CD4-positive, alpha-beta T cell treated with Interleukin-21 for 1 hour (primary cell): ENCODE measurements around the gene BCL11B.

Experiments used
- DNase-seq: peaks from one replicate; pipeline ENCODE4 v3.0.0-alpha.2; 2020

BCL11B gene

DNA sequence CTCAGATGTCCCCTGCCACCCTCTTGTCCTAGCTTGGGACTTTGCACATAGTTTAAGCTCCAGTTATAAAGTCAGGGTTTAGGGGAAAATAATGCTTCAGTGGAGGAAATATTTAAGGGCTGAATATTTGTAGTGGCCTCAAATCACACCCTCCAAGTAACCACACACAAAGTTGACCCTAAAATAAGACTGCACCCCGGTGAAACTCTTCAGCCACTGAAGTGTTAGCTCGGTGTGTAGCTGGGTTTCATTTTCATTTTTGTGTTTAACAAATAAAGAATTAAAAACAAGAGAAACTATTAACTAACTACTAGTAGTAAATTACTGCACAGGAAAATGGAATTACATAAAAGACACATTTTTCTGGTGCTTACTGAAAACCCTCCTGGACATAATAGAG lies 14.8 kb upstream of the BCL11B start:
- peak; percentile 17 for DNase-seq

DNA sequence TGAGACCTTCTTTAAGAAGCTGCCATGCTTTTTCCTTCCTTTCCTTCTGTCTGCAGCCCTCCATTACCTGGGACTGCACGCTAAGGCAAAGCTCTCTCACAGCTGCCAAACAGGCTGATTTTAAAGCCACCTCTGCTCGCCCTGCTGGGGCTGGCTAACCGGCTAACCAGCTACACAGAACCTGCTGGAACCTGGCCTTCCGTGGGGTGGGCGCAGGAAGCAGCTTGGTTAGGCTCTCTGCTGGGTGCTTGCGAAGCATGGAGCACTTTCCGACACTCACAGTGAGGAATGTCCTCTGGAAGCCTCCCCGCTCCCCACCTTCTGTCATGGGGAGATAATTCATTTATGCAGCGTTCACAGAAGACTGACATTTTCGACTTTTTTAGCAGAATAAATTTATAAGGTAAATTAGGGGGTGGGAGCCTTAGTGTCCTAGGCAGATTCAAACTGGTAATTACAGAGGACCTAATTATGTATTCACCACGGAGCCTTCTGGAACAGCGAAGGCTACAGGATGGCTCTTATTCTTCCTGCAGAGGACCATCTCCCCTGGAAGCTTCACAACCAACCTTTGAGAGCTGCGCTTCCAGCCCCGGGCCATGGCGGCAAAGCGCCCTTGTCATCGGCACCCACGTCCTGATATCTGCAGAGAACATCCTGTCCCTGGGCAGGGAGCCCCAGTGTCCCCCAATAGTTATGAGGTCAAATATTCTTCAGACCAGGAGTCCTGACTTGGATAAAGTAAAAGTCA lies 12.4 kb upstream of the BCL11B start:
- DNase-seq = no peak

DNA sequence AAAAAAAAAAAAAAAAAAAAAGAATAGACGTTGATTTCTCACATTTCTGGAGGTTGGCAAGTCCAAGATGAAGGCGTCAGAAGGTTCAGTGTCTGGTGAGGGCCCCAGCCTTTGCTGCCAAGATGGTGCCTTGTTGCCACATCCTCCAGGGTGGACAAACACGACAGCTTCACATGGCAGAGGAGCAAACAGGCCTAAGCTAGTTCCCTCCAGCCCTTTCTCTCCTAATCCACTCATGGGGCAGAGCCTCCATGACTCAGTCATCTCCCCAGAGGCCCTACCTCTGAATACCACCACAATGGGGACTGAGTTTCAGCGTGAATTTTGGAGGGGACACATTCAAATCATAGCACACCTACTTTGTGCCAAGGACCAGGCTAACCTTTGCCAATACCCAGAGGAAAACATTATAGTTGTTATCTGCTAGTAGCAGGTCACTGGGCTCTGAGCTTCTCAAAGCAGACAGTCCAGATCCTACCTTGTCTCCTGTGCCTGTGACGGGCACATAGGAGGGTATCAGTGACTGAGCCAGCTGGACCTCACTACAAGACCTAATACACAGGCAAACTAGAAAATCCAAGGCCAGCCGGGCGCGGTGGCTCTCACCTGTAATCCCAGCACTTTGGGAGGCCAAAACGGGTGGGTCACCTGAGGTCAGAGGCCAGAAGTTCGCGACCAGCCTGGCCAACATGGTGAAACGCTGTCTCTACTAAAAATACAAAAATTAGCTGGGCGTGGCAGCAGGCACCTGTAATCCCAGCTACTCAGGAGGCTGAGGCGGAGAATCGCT lies 10.5 kb upstream of the BCL11B start:
- no peak for DNase-seq

DNA sequence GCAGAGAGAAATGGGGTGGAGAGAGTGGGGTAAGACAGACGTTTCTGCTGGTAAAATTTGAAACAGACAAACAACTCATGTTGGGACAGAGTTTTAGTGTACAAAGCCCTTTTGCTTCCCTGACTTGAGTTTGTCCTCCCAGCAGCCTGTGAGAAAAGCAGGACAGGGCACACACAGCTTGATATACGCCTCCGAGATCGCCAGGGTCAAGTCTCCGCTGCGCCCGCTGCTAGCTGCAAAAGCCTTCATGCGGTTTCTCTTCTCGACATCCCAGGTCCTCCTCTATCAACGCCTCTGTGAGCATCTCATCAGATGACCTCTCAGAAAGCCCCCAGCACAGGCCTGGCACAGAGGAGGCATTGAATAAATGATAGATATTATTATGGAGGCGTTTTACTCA lies 9.4 kb upstream of the BCL11B start:
- DNase-seq = no peak

DNA sequence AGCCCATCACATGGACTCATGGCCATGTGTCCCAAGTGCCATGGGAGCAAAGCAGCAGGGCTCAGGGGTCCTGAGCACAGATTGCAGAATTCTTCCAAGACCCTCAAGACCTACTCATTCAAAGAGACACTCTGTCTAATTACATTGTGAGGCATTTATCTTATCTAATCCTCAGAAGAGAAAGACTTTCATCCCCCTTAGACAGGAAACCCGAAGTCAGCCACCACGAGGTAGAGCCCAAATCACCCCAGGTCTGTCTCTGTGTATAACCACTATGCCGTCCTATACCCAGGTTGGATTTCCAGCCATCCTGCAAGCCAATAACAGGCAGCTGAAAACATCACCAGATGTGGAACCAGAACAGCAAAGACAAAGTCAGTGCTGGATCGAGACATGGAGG lies 8.9 kb upstream of the BCL11B start:
- DNase-seq = no peak

DNA sequence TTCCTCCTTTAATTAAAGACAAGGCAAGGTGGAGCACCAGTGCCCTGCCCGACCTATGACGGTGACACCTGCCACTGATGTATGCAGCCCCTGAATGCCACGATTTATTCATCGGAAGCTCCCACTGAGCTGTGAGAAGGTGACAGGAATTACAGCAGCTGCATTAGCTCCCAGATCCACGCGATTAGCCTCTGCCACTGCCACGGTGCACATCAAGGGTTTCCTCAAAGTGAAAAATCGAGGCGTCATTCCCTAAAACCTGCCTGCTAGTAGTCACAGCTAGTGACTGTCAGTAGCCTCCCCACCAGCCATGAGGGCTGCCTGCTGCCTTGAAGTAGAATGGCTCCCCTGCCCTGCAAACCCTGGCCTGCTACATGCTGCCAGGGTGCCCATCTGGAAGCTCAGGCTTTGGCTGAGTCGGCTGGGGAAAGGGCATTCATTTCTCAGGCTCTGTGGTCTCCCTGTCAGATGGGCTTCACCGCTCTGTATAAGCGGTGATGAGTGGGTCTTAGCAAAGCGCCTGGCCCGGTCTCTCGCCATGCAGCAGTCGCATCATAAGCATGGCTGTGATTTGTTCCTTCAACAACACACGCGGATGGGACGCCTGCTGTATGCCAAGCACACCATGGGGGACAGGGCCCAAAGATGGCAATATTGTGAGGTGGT lies 8.2 kb upstream of the BCL11B start:
- DNase-seq = no peak

DNA sequence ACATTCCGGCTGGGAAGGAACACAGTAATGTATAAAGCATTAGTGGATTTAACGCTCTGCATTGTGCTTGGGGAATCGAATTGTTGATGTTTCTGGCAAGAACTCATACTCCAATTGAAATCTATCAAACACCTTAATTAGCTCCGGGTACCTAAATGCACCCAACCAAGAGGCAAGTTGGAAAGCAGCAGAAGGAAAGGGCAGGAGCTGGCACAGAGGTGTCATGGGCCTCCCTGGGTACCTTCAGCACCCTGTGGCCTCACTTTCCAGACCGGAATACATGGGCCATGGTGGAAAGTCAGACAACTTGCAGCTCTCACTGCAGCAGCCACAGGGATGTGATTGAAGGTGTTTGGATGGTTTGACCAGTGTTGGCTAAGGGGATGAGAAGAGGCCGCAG lies 6.8 kb upstream of the BCL11B start:
- DNase-seq = no peak

DNA sequence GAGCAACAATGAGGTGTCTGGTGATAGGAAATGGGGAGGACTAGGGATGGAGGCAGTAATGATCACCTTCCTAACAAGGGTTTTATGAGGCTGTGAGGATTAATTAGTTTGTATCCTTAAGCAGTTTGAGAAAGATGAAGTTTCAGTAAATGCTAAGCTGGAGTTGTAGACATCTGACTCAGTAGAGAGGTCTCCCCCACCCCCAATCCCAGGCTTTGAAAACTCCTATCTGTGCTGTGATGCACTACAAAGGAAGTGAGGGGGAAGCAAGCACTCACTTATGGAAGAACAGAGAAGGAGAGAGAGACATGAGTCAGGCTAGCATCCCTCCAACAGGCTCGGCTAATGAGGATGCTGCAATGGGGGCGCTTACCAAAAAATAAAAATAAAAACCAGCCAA lies 5.5 kb upstream of the BCL11B start:
- no peak for DNase-seq

DNA sequence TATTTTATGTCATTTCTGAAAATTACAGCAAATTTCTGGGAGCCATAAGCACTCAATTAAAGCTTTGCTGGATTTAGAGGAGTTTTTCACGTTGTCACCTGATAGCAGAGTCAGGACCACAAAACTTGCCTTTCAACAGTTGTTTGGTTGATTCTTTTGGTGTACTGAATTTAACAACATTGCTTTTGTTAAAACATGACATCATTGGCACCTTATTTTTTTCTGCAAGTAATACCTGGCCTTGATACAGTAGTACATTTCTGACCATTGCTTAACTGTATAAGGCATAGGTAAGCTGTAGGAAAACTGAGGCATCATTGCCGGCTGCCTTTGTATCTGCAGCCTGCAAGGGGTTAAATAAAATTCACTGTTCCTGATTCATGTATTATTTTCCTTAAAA lies 4.5 kb upstream of the BCL11B start:
- DNase-seq = no peak

DNA sequence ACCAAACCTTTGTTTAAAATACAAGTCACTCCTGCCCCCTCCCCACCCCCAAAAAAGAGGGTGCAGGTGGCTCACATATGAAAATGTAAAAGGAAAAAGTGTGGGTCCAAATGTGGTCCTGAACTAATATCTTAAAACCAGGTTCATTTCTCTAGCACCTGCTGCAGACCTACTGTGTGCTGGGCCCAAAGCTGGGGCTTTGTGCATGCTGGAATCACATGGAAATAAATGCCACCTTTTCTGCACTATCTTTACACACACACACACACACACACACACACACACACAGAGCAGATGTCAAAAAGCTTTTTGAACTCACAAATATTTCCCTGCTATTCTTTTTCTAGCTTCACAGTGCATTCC lies 3.2 kb upstream of the BCL11B start:
- no peak for DNase-seq

DNA sequence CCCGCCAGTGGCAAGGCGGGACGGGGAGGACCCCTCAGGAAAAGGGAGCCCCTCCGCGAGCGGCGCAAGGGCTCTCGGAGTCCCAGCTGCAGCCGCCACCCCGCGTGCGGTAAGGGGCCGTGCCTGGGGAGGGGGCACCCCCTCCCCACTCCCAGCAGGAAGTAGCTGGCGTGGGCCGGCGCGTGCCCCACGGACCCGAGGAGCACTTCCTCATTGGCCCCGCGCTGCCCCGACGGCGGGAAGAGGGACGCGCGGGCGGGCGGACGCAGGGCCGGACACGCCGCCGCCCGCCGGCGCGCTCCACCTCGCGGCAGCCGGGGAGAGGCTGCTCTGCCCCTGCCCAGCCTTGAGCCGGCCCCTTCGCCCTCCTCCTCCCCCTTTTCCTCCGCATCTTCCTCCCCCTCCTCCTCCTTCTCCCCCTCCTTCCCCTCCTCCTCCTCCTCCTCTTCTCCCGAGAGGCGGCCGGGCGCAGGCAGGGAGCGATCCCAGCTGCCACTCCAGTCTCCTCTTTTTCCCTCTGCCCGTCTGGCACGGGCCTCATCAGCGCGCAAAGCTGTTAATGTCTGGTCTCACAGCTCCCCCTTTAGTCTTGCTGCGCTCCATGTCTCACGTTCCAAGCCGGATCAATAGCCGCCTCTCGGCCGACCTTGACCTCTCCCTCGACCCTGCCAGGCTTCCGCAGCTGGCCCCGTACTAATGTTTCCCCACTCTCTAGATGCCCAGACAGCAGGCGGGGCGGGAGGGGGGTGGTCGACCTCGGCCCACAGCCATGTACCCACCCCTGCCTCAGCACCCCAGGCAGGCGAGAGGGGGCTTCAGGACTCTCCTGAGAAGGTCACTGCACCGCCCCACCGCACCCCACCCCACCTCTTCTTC lies 2.6 kb upstream of the BCL11B start:
- DNase-seq = peak; percentile 71

DNA sequence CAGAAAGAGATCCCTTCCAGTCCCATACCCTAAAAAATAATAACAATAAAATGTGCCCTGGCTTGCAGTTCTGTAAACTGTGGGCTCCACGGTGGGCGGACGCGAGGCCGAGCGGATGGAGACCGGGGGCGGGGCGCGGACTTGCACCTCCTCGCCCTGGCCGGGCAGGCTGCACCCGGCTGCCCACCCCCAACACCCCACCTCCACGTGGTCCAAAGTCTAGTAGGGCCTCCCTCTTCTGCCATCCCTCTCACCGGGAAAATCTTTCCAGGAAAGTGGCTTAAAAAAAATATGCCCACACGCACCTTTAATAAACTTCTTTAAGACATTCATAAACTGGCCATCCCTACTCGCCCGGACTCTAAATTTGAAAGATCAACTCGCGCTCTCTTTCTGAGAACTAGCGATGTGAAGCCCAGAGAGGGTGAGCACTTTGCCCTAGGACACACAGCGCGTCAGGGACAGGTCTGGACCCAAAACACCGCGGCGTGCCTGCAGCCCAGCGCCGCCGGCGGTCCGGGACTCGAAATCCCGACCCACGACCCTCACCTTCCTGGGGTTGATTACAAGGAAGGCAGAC lies 1.9 kb upstream of the BCL11B start:
- DNase-seq = peak; percentile 23

DNA sequence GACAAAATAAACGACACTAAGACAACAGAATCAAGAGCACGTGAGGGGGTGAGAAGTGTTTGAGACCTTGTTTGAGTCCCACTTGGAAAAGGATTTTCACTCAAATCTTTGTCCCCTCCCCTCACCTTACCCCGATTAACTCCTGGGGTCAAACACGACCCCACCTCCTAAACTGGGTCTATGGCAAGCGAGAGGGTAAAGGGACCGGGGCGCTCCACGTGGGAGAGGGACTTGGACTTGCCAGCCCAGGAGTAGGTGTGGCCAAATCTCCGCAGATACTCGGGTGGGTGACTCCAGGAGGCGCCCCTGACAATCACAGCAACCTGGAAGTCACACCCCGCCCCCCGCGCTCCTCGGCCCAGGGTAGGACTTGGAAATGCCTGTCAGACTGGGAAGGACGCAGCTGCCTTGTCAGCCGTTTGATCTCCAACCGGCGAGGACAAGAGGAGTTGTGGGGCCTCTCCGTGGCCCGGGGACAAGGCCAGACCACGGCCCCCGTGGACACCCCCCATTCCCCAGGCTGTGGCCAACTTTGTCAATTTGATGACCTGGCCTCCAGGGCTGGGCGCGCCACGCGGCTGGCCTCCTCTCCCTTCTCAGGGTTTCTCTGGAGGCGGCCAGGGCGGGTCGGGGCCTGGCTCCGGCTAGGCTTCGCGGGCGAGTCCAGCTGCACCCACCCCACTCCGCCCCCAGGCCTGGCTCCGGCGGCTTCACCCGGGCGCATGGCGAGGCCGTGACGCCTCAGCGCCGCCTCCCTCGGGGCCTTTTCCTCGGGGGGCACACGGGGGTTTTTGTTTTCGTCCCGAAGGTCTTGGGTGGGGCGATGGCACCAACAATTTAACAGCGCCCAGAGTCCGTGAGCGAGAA lies 1.1 kb upstream of the BCL11B start:
- peak; percentile 53 for DNase-seq

DNA sequence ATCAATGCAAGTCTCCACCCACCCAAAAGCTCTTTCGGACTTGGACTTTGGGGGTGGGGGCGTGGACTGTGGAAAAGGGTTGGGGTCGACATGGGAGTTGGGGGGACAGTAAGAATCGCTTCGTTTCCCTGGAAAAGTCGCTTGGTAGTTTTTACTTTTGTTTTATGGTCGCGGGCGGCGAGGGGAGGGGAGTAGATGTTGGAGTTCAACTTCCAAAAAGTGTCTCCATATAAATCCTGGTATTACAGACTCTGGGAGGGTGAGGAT lies 568 bp upstream of the BCL11B start:
- DNase-seq = no peak

DNA sequence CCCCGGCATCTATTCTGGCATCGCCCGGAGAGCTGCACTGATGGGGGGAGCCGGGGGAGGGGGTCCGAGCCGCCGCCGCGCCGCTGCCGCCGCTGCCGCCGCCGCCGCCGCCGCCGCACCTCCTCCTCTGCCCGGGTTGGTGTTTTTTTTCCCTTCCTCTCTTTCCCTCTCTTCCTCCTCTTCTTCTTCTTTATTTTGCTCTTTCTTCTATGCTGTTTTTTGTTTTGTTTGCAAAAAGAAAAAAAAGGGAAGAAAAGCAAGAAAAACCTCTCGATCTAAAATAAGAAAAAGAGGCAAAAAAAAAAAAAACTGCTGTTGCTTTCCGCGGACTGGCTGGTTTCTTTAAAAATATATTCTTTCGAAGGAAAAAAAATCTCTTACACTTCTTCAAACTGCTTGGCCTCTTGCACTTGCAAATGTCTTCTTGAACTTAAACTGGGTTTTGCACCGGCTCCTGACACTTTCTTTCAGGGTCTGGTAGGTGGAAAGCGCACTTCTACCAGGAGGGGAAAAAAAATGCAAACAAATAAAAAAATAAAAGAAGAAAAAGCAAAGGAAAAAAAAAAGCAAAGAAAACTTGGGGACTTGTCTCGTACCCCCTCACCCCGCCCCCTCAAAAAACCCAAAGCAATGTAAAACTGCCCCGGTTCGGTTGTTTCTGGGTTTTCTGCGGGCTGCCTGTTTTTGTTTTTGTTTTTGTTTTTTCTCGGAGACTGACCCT lies 616 bp downstream of the BCL11B start:
- DNase-seq = no peak

DNA sequence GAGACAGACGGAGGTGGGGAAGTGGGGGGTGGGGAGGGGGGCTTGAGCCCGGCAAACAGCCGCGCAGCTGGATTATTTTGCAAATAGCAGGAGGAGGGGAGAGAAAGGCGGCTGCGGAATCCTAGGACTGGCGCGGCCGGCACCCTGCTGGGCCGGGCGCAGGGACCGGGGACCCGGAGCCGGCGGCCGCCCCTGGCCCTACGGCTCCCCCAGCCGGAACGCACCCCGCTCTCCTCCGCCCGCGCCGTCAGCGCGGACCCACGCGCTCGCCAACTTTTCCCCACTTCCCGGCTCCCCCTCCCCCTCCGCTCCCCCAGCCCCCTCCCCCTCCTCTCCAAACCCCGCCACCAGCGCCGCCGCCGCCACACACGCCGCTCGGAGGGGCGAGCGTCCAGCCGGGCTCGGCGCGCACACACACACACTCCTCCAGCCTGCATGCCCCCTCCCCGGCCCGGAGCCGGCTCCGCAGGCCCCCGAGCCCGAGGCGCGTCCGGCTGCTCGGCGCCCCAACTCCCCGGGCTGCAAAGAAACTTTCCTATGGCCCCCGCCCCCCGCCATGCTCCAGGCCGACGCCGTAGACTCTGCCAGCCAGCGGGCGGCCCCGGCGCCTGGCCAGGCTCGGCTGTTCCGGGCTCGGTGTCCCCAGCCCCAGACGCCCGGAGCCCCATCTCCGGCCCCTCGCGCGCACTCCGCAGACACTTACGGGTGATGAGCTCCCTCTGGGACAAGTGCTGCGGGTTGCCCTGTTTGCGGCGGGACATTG lies 1.4 kb downstream of the BCL11B start:
- DNase-seq = peak; percentile 35

DNA sequence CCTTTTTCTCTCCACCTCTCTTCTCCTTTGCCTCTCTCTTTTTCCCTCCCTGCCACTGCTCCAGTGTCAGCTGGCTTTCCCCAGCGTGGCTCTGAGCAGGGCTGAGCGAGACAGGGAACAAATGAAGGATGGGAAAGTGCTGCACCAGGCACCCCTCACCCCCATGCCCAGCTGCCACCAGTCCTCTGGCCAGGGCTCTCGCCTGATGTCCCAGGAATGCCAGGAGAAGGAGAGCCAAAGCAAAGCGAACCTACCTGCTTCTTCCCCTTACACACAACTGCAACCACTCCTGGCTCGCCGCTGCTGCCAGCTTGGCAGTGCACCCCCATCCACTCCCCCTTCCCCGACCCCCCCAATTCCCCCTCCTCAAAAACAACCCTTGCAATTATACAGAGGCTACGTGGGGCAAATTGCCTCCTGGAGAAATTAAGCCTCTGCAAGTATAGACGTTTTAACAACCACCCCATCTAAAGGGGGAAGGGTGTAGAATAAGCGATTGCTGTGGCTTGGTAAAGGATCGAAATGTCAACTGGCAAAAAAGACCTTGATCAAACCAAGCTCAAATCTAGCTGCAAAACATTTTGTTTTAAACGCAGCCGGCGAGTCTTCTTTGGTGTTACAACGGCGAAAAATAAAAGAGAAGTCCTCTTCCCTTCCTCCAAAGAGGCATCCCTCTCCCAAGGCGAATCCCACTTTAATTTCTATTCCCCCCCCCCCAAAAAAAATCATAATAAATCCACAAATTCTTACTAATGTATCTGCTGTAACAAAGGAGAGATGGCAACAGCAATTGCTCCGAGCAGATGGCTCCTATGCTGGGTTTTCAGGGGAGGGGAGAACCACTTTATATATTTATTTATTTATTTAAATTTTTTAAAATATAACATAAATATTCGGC lies 2.9 kb downstream of the BCL11B start:
- peak; percentile 9 for DNase-seq

DNA sequence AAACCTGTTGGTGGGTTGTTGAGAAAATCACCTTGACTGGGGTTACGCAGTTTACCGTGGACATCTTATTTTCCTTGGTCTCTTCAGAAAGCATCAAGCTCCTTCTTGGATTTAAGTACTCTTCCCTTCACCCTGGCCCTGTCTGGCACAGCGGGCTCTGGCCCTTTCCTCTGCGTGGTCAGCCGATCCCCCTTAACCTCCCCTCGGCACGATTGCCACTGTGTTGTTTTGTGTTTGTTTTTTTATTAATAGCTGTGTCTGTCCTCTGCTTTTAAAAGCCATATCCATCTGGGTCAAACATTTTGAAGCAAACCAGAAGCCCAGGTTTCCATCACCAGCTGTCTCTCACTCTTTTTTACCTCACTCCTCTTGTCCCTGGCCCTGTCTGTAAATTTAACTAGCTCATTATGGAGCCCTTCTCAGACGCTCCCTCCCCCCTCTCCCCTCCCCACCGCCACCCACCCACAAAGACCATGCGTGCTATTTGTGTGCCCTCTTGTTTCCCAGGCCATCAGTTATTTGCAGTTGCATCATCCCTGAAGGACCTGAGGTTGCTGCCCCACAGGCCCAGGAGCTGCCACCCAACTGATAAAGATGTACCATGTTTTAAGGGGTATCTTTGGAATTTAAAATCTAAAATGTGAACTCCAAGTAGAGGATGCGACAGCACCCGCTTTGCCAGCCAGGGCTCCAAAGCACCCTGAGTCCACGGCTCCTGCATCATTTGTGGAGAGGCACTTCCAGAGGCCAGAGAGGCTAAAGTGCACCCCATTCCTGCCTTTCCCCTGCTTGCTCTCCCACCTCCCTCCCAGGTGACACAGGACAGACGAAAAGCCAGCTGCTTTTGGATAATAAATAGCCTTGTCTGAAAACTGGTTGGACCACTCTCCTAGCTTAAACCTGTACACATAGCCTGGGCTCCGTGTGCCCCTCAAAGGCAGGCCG lies 3.9 kb downstream of the BCL11B start:
- peak; percentile 42 for DNase-seq
